HG03108 (cell line): ENCODE results near the gene KDM4E.
"Not testable (repeated sequence)": the region's sequence is repeated elsewhere in the genome, so short reads cannot be mapped to it uniquely, and the experiment has no call there.

ENCODE experiments used
- ATAC-seq: cut with Tn5 transposase; IDR thresholded peaks from one replicate; pipeline ENCODE4 v1.9.1; 2021; ENCODE audit warnings: moderate library complexity; ENCODE audit not compliant: unreplicated experiment

KDM4E gene

DNA sequence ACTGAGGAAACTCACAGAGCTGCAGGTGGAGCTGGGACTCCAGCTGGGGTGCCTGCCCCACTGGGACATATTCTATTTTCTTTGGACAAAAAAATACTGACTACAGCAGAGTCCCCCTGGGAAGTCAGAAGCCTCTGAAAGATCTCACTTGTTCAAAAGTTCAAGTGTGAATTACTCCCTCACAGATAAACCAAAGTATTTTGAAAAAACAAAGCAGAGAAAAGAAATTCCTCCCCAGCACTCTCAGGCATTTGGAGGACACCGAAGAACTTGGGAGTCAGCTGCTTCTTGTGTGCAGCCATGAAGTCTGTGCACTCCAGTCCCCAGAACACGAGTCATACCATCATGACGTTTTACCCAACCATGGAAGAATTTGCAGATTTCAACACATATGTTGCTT lies 24.1 kb downstream of the KDM4E start, which contains the start of gene KDM4F:
TSS of gene KDM4F (plus strand) at position 301 of the 400 bp plus-strand sequence.
- ATAC-seq = not testable (repeated sequence)

DNA sequence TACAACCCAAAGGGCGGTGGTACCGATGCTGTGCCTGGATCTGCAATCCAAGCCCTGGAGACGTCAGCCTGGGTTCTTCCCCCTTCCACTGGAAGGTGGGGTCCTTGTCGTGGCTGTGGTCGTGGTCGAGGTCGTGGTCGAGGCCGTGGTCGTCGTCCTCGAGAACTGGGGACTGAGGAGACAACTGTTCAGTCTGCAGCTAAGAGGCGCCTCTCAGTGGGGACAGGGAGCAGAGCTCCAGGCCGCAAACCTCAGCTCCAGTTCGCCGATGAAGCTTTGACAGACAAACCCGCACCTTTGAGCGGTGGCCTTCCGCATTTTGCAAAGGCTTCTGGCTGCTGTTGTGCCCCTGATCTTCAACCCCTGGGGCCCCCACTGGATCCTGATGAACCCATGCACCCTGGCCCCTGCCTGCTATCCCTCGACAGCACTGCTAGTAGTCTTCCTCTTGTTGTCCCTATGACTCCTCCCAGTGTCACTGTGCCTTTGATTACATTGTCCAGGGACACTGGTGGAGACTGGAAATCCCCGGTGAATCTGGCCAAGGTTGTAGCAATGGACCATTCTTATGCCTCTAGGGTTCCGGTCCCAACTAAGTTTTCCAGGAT lies 25.6 kb downstream of the KDM4E start:
- ATAC-seq = no peak

DNA sequence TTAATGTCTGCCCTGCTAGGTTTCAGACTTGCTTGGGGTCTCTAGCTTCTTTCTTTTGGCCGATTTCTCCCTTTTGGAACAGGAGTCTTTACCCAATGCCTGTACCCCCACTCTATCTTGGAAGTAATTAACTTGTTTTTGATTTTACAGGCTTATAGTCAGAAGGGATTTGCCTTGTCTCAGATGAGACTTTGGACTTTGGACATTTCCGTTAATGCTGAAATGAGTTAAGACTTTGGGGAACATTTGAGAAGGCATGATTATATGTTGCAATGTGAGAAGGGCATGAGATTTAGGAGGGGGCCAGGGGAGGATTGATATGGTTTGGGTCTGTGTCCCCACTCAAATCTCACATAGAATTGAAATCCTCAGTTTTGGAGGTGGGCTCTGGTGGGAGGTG lies 29.3 kb downstream of the KDM4E start:
- ATAC-seq = no peak

DNA sequence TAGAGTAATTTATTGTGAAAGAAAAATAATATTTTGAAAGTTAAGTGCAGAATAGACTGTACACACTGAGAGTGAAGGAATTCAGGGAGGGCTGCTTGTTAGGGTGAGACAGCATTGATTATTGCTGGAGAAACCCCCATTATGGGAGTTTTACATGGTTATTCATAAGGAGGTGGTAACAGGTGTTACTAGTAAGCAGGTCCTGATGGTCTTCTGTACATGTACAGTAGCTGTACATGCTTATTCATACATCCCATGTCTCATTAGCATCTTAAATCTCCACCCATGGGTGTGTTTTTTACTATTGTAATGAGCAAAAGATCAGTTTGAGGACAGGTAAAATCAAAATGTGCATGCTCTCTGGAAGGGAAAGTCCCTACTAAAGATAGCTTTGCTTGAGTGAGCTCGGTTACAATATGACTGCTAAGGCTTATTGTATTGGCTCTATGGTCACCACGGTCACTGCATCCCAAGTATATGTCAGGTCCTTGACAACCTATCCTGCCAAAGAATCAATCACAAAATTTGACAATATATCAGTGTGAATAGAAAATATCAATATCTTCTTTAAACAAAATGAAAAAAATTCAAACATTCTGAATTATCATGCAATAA lies 30.3 kb downstream of the KDM4E start:
- ATAC-seq = peak; percentile 99

DNA sequence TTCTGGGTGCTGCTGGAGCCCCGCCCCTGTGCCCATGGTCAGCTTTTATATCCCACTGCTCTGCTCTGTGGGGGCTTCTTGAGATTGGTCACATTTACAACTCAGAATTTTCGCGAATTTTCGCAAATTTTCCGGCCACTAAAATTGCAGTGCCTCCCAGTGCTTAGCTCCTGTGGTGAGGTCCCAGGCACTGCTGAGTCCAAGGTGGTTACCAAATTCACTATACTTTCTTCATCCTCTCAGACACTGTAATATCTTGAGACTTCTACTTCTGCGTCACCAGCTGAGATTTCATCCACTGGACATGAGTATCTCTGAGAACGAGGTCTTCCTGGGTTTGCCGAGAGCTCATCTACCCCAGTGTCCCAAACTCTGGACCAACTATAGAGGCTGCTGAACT lies 32.9 kb downstream of the KDM4E start:
- ATAC-seq = no peak

DNA sequence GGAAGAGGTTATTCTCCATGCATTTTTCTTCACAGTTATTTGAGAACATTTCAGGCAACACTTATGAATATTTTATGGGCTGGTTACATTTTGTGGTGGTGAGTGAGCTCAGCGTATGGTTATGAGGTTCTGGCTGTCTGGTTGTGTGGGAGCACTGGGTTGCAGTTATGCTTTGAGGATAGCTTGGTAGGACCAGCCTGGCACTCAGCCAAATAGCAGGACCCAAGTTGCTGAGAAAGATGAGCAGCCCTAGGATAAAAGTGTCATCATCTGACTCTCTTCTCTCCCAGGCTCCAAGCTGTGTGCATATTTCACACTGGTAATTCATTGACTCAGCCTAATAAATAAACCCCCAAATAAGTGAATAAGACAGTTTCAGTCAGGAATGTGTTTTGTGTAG lies 33.6 kb downstream of the KDM4E start:
- no peak for ATAC-seq

DNA sequence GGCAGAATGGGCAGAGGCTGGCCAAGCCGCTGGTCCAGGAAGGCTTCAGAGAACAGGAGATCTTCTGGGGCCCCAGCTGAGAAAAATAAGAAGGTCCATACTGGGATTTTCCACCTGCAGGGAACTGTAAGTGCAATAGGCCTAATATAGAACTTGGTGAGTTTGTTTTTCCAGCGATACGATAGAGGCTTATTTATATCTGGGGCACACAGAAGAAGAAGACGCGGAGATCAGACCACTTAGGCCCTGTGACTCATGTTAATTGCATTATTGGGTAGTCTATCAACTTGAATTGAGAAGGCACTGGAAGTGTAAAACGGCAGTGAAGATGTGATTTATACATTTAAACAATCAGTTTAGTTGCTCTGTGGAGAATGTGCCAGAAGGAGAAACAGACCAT lies 34.0 kb downstream of the KDM4E start:
- ATAC-seq = no peak

DNA sequence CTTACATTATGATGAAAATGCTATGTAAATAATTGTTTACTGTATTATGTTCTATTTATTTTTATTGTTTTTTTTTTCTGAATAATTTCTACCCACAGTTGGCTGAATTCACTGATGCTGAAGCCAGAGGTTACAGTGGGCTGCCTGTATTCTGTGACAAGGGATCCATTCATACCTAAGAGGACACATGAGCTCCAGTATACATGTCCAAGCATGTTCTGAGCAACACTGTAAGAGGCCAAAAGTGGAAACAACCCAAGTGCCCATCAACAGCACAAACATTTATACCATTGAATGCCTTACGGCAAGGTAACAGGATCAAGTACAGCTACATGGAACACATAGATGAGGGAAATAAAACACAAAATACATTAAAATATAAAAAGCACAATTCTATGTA lies 40.3 kb downstream of the KDM4E start:
- no peak for ATAC-seq

DNA sequence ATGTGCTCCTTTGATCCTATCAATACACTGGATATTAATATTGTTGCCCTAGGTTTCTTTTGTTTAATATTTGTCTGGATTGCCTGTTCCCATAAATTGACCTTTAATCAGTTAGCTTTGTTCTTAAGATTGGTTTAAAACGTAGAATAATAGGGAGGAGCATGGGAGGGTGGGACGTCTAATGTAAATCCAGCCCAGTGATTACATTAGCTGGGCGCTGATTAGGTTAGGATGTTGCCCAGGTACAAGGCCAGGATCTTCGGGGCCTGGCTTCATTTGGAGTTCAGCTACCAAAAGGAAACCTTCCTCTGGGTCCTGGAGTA lies 41.6 kb downstream of the KDM4E start, which contains the start of gene SRSF8:
TSS of gene SRSF8 (plus strand) at position 204 of the 323 bp plus-strand sequence. CDS start 308 bp downstream, outside the sequence.
- peak; percentile 26 for ATAC-seq

DNA sequence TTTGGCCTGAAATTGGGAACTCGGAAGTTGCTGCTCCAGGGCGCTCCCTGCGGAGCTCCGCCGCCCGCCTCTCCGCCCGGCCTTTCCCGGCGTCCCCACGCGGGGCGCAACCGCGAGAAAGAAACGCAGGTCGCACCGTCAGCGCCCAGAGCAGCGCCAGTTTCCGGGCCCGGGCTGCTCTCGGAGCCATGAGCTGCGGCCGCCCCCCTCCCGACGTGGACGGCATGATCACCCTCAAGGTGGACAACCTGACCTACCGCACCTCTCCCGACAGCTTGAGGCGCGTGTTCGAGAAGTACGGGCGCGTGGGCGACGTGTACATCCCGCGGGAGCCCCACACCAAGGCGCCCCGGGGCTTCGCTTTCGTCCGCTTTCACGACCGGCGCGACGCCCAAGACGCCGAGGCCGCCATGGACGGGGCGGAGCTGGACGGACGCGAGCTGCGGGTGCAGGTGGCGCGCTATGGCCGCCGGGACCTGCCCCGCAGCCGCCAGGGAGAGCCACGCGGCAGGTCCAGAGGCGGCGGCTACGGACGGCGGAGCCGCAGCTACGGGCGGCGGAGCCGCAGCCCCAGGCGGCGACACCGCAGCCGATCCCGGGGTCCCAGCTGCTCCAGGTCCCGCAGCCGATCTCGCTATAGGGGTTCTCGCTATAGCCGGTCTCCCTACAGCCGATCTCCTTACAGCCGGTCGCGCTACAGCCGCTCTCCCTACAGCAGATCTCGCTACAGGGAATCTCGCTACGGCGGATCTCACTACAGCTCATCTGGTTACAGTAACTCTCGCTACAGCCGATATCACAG lies 42.2 kb downstream of the KDM4E start:
- peak; percentile 49 for ATAC-seq

DNA sequence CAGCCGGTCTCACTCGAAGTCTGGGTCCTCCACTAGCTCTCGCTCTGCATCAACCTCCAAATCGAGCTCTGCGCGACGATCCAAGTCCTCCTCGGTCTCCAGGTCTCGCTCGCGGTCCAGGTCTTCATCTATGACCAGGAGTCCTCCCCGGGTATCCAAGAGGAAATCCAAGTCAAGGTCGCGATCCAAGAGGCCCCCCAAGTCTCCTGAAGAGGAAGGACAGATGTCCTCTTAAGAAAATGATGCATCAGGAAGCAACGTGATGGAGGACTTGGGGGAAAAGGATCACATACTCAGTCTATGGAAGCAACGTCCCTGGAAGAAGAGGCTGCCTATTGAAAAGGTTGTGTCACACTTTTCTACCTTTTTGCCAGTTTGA lies 42.8 kb downstream of the KDM4E start:
- ATAC-seq = peak; percentile 11

DNA sequence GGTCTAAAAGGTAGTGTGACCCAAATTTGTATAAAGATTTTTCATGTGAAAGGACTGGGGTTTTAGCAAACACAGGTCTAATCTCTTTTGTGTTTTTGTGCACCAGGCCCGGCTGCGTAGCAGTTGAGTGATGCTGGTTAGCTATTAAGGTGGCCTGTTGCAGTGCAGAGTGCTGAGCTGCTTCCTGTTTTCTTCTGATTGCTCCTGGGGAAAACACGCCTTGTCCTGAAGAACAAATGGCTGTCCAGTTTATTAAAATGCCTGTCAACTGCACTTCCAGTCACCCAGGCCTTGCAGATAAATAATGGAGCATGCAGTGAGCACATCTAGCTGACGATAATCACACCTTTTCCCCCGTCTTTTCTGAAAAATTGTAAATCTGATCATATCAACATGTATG lies 43.5 kb downstream of the KDM4E start:
- ATAC-seq = peak; percentile 68

DNA sequence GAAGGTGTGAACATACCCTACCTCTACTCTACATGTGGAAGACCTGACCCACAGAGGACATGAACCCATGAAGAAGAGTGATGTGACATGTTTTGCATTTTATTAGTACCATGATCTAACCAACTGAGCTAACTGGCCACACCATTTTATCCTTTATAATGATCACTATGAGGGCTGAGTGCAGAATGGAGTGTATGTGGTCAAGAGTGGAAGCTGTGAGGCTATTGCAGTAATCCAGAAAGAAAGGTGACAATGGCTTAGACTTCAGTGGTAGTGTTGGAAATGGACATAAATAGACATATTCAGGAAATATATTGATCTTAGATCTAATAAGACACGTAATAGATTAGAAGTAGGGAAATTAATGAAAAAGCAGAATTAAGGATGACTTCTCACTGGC lies 45.4 kb downstream of the KDM4E start:
- no peak for ATAC-seq

DNA sequence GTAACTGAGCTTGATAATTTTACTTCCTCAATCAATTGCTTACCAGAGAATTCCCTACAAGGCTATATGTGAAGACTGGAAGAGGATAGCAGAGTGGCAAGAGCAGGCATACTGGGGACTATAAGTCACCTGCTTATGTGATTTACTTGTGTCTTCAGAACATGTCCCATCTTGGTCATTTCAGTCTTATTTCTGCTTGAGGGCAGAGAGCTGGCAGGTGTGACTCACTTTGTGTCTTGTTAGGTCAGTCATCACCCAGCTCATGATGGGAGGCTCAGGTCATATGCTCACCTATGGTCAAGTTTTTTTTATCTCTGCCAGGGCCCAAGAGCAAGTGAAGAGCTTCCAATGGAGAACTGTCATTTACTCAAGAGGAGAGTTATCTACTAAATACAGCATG lies 47.9 kb downstream of the KDM4E start:
- no peak for ATAC-seq

DNA sequence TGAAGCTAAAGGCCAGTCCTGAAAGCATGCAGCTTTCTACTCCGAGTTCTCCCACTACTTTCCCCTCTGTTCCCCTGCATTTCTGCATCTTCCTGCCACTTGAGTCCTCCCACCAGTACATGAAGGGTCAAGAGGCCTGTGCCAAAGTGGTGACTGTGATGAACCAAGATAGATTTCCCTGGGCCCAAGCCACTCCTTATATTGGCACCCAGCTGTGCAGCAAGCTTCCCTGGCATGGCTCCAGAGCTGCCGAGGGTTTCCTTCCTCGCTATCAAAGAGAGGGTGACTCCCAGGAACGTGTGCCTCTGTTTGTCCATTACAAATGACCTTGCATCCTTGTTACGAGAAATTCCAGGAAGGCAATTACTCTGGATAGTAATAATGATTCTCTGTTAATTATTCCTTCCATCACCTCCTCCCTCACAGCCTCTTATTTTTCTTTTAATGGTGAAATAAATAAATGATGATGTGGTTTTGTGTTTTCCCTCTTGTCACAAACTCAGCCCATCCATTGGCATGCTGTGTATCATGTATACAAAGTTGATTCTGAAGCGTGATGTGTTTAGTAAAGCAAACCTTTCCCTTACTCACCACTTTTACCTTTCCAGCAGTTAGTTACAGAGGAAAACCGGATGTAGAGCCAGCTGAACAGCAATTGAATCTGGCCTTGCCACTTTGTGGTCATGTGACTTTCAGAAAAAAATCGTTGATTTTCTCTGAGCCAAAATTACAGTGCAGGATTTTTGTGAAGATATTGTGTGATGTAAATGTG lies 49.9 kb downstream of the KDM4E start:
- ATAC-seq = no peak

DNA sequence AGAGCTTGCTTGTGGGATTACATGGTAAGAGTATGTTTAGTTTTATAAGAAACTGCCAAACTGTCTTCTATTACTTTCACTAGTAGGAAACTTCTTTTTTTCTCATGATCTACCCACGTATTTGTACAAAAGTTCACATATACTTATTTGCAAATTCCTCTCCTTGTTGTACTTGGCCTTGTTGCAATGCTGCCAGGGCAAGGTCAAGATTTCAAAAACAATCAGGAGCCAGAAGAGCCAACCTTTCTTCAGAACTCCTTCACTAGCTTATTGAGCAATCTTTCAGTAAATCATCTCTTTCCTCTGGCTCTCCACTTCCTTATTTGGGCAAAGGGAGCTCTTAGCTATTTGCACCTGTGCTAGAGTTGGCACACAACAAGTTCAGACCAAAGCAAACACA lies 51.4 kb downstream of the KDM4E start:
- peak; percentile 59 for ATAC-seq

DNA sequence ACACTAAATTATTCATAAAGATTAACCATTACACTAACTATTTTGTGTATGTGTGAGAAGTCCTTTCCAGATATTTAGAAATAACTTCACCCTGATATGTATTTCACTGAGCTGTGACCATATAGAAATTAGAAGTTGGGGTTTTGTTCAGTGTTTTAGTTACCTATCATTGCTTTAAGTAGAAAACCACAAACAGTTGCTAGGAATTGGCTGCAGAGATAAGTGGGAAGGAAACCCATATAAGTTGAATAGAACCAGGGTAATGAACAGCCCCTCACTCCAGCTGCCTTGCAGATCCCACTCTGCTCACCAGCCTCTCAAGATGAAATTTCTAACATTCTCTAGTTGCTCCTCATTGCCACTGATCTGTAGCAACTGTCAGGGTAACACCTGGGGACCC lies 51.9 kb downstream of the KDM4E start:
- ATAC-seq = no peak
